H1 (cell line): Measurements from ENCODE around the gene CDK15. TPM values are rescaled to one million over a fixed set of nuclear protein-coding genes. Genes with fewer than 3 reads are reported as not detected.

Experiments
- CTCF ChIA-PET: fragments of 300-600 bp; sonication (Branson Sonifier 250); formaldehyde crosslinking; loops from one replicate; lab custom pipeline; 2021; ENCODE audit not compliant: partially characterized antibody; lab: Charles Lee
- POLR2A ChIA-PET: fragments of 300-600 bp; sonication (Branson Sonifier 250); formaldehyde crosslinking; loops from one replicate; lab custom pipeline; 2021; ENCODE audit warnings: inconsistent platforms; ENCODE audit not compliant: partially characterized antibody; lab: Charles Lee
- DNase-seq, 2 experiments: peaks; one replicate each; pipeline versions ENCODE4 v3.0.0 to v3.0.0-alpha.2; 2010 to 2022; ENCODE audit warnings: low spot score in 2 of 2, low read depth in 1 of 2, mixed read lengths in 1 of 2
- FAIRE-seq: peaks from 2 replicates; lab custom pipeline; 2011; peaks lifted over from hg19 to GRCh38; lab: Jason Lieb, UNC
- H2AFZ ChIP-seq: 2 replicates; pipeline ENCODE4 v1.8.1; 2012; ENCODE audit warnings: low read length, inconsistent platforms
- H2AK5ac ChIP-seq: 2 replicates; pipeline ENCODE4 v1.6.1; 2013; ENCODE audit warnings: low read depth, low read length
- H2BK120ac ChIP-seq: replicated peaks from 2 replicates; pipeline ENCODE3; 2013; ENCODE audit warnings: low read depth, low read length, inconsistent platforms
- H2BK12ac ChIP-seq: 2 replicates; pipeline ENCODE4 v1.6.1; 2013; ENCODE audit warnings: low read depth, low read length
- H2BK15ac ChIP-seq: 2 replicates; pipeline ENCODE4 v1.6.1; 2013; ENCODE audit warnings: low read length
- H2BK20ac ChIP-seq: 2 replicates; pipeline ENCODE4 v1.6.1; 2013; ENCODE audit warnings: low read length
- H2BK5ac ChIP-seq: 2 replicates; pipeline ENCODE4 v1.6.1; 2013; ENCODE audit warnings: low read depth, low read length
- H3K14ac ChIP-seq: 2 replicates; pipeline ENCODE4 v1.6.1; 2013; ENCODE audit warnings: inconsistent platforms; ENCODE audit not compliant: insufficient read length
- H3K18ac ChIP-seq: 2 replicates; pipeline ENCODE4 v1.6.1; 2013; ENCODE audit warnings: low read length; ENCODE audit errors: extremely low read depth
- H3K23ac ChIP-seq: 2 replicates; pipeline ENCODE4 v1.6.1; 2013; ENCODE audit warnings: inconsistent platforms; ENCODE audit not compliant: insufficient read length
- H3K23me2 ChIP-seq: 2 replicates; pipeline ENCODE4 v1.6.1; 2013; ENCODE audit warnings: low read depth, low read length
- H3K27ac ChIP-seq: 2 replicates; pipeline ENCODE4 v1.6.1; 2011; ENCODE audit warnings: low read depth, low read length, inconsistent platforms
- H3K27me3 ChIP-seq, 4 experiments: replicated peaks in 1 of 4; 1 replicate in 1 of 4; 2 replicates in 3 of 4; pipeline versions ENCODE4 v1.6.1 to v1.8.1; 2011 to 2013; ENCODE audit warnings: low read length in 3 of 4, mild to moderate bottlenecking in 3 of 4, inconsistent platforms in 2 of 4, mixed read lengths in 2 of 4, moderate library complexity in 1 of 4; ENCODE audit not compliant: control insufficient read depth in 3 of 4, insufficient read depth in 3 of 4; ENCODE audit errors: extremely low read depth in 1 of 4
- H3K36me3 ChIP-seq, 4 experiments: 2 replicates each; pipeline versions ENCODE4 v1.6.1 to v1.8.1; 2011 to 2013; ENCODE audit warnings: mild to moderate bottlenecking in 4 of 4, low read length in 3 of 4, moderate library complexity in 2 of 4, control low read depth in 1 of 4, inconsistent platforms in 1 of 4; ENCODE audit not compliant: insufficient read depth in 4 of 4, control insufficient read depth in 2 of 4
- H3K4ac ChIP-seq: replicated peaks from 2 replicates; pipeline ENCODE3; 2013; ENCODE audit warnings: low read length, low read depth, mixed read lengths, inconsistent platforms; ENCODE audit not compliant: insufficient read length
- H3K4me1 ChIP-seq, 4 experiments: replicated peaks in 1 of 4; 1 replicate in 1 of 4; 2 replicates in 3 of 4; pipeline versions ENCODE4 v1.6.1 to v1.8.1; 2011 to 2013; ENCODE audit warnings: low read length in 3 of 4, inconsistent platforms in 2 of 4, mixed read lengths in 1 of 4; ENCODE audit not compliant: insufficient read depth in 4 of 4, control insufficient read depth in 3 of 4
- H3K4me2 ChIP-seq, 2 experiments: 2 replicates each; pipeline versions ENCODE4 v1.6.1 to v1.8.1; 2011 to 2013; ENCODE audit warnings: low read depth in 2 of 2, low read length in 2 of 2, control low read depth in 1 of 2, inconsistent platforms in 1 of 2, mild to moderate bottlenecking in 1 of 2; ENCODE audit not compliant: insufficient read depth in 1 of 2
- H3K4me3 ChIP-seq, 4 experiments: fragments of 200-600, 300-600 bp in 1 of 4; sonication (generic), shearing (Covaris generic), sonication (Bioruptor Twin) in 1 of 4; 2 replicates each; pipeline versions ENCODE4 v1.5.1 to v1.8.1; 2011 to 2016; ENCODE audit warnings: low read length in 4 of 4, low read depth in 3 of 4, control low read depth in 2 of 4, inconsistent platforms in 2 of 4, mild to moderate bottlenecking in 2 of 4, mixed read lengths in 1 of 4, moderate library complexity in 1 of 4; ENCODE audit not compliant: insufficient read depth in 2 of 4; ENCODE audit errors: extremely low read depth in 1 of 4
- H3K56ac ChIP-seq: replicated peaks from 2 replicates; pipeline ENCODE3; 2013; ENCODE audit warnings: low read depth, mild to moderate bottlenecking, mixed read lengths, low read length, inconsistent platforms; ENCODE audit not compliant: insufficient read length
- H3K79me1 ChIP-seq: 2 replicates; pipeline ENCODE4 v1.6.1; 2013; ENCODE audit warnings: low read depth, low read length, control low read depth
- H3K79me2 ChIP-seq, 2 experiments: 2 replicates each; pipeline versions ENCODE4 v1.6.1 to v1.8.1; 2012 to 2013; ENCODE audit warnings: low read length in 2 of 2, mild to moderate bottlenecking in 2 of 2, inconsistent platforms in 1 of 2; ENCODE audit not compliant: insufficient read depth in 2 of 2, control insufficient read depth in 1 of 2
- H3K9ac ChIP-seq, 4 experiments: replicated peaks in 1 of 4; 1 replicate in 1 of 4; 2 replicates in 3 of 4; pipeline versions ENCODE4 v1.6.1 to v1.8.1; 2011 to 2013; ENCODE audit warnings: low read depth in 3 of 4, low read length in 3 of 4, control low read depth in 2 of 4, mild to moderate bottlenecking in 2 of 4, moderate library complexity in 2 of 4, inconsistent platforms in 1 of 4; ENCODE audit errors: extremely low read depth in 1 of 4
- H3K9me3 ChIP-seq, 2 experiments: 2 replicates each; pipeline versions ENCODE4 v1.6.1 to v1.8.1; 2012 to 2013; ENCODE audit warnings: mild to moderate bottlenecking in 2 of 2, moderate library complexity in 2 of 2, control low read depth in 1 of 2, inconsistent platforms in 1 of 2, low read depth in 1 of 2, low read length in 1 of 2, mixed read lengths in 1 of 2; ENCODE audit not compliant: insufficient read depth in 2 of 2
- H4K20me1 ChIP-seq, 2 experiments: replicated peaks in 1 of 2; 2 replicates each; pipeline versions ENCODE3 to v1.8.1; 2011 to 2013; ENCODE audit warnings: inconsistent platforms in 2 of 2, low read length in 2 of 2, mild to moderate bottlenecking in 1 of 2; ENCODE audit not compliant: insufficient read depth in 2 of 2, control insufficient read depth in 1 of 2
- H4K5ac ChIP-seq: 2 replicates; pipeline ENCODE4 v1.6.1; 2013; ENCODE audit warnings: low read length, low read depth, mixed read lengths, inconsistent platforms; ENCODE audit not compliant: insufficient read length
- H4K8ac ChIP-seq: 2 replicates; pipeline ENCODE4 v1.8.0; 2013; ENCODE audit warnings: mild to moderate bottlenecking, moderate library complexity, low read length, inconsistent platforms; ENCODE audit not compliant: insufficient read depth; ENCODE audit errors: extremely low read depth
- H4K91ac ChIP-seq: replicated peaks from 2 replicates; pipeline ENCODE3; 2013; ENCODE audit warnings: low read length, mixed read lengths, inconsistent platforms; ENCODE audit not compliant: insufficient read length
- CHD2 ChIP-seq: IDR thresholded peaks from 2 replicates; pipeline ENCODE4 v1.6.1; 2012; ENCODE audit warnings: low read length, improper control_type of control experiment
- WGBS, 2 experiments: shearing (Covaris generic) in 1 of 2; methylation state at CpG; one replicate each; pipeline versions ENCODE4 v1.1.6 to v1.1.7; 2013 to 2015; ENCODE audit warnings: low lambda C conversion rate in 2 of 2, mixed read lengths in 2 of 2, inconsistent platforms in 1 of 2, low coverage in 1 of 2, missing lambda C conversion rate in 1 of 2; ENCODE audit not compliant: insufficient replicate concordance in 2 of 2, insufficient coverage in 1 of 2, insufficient read length in 1 of 2; ENCODE audit errors: extremely low coverage in 1 of 2, missing lambda C conversion rate in 1 of 2; 5-methylcytosine and 5-hydroxymethylcytosine counted together
- polyA plus RNA-seq, 7 experiments: library from polyadenylated mRNA; depleted of rRNA in 3 of 7; stranded (reverse) in 5 of 7; unstranded in 2 of 7; fragments of >200 nt in 5 of 7; fragments of 200-250 nt in 2 of 7; gene quantifications; 1 replicate in 5 of 7; 2 replicates in 1 of 7; 4 replicates in 1 of 7; pipeline versions ENCODE4 v1.2.1 to v1.2.3, GENCODE V29; 2011 to 2013; ENCODE audit warnings: missing spikeins in 2 of 7, mixed read lengths in 2 of 7
- total RNA-seq: library from RNA; stranded (reverse); fragmentation: NEBNext Ultra II Directional; extraction: Animal tissue kit (Norgen Biotek cat#: 25700); gene quantifications from 2 replicates; pipeline ENCODE4 v1.2.1, GENCODE V29; 2021

CDK15 gene
- total and polyA plus RNA-seq, 2 of the 8 experiments (the other 6 are each of a cell fraction or from before 2014, with no cell fraction given), result 0.03 TPM; not detected in 1

GRCh38 chr2:201913201-201913600, 106.9 kb downstream of the CDK15 start:
- Histone ChIP-seq H3K23me2 (no peaks in the 10 kb centered on the region; the same call in 1 of the 2 replicates), H2AK5ac (no peak overlapping the region), H3K4ac (no peak overlapping the region), H3K4me2 (no peak overlapping the region), H3K27ac (no peak overlapping the region), H3K36me3 (no peaks in the 10 kb centered on the region), H2BK12ac (no peak overlapping the region), H3K27me3 (no peaks in the 10 kb centered on the region), H4K5ac (no peak overlapping the region), H4K8ac (no peak overlapping the region), H3K9ac (no peak overlapping the region), H3K23ac (no peak overlapping the region), H3K79me1 (no peaks in the 10 kb centered on the region), H4K91ac (no peak overlapping the region), H3K9me3 (no peaks in the 10 kb centered on the region), H4K20me1 (no peaks in the 10 kb centered on the region), H2BK120ac (no peak overlapping the region), H2BK20ac (no peak overlapping the region), H2BK15ac (no peak overlapping the region; the same call in 1 of the 2 replicates), H3K18ac (no peak overlapping the region), H3K79me2 (no peaks in the 10 kb centered on the region), H3K56ac (no peak overlapping the region), H2AFZ (no peak overlapping the region)
- ChIA-PET POLR2A (interaction anchor here (0.6 to 1.3 kb wide), 2 partner anchors 17 to 92 kb away, joined by 3 read pairs; no protein-coding TSS in a partner anchor), CTCF (interaction anchor here (0.6 to 1.6 kb wide), 6 partner anchors 13 to 228 kb away, joined by 3 to 5 read pairs (median 4); no protein-coding TSS in a partner anchor)
- FAIRE-seq (no peak), DNase-seq (no peak)
- WGBS, 2 experiments, result 85% methylated on average over 4 of the region's 4 CpGs; no CpG with 5 or more reads in 1 of the 2 experiments
- TF ChIP-seq CHD2, result no peak
- TF ChIP-seq, all 59 proteins: peak for 0
- Histone ChIP-seq H3K14ac (no peak overlapping the region), H2BK5ac (no peak overlapping the region), H3K4me3 (no peak overlapping the region), H3K4me1 (peaks cover 0 to 19% (median 8%) of the 10 kb centered on the region in 4 experiments; a peak in 5 of 7 replicates)
